Cortex of kidney (tissue), 1 donor: Measurements from ENCODE around the gene SLC2A2.
"Not testable (repeated sequence)": the region's sequence is repeated elsewhere in the genome, so short reads cannot be mapped to it uniquely, and the experiment has no call there.

Experiments used
- DNase-seq: peaks from one replicate; lab custom pipeline; 2025; lab: John Stamatoyannopoulos, UW

The SLC2A2 gene

DNA sequence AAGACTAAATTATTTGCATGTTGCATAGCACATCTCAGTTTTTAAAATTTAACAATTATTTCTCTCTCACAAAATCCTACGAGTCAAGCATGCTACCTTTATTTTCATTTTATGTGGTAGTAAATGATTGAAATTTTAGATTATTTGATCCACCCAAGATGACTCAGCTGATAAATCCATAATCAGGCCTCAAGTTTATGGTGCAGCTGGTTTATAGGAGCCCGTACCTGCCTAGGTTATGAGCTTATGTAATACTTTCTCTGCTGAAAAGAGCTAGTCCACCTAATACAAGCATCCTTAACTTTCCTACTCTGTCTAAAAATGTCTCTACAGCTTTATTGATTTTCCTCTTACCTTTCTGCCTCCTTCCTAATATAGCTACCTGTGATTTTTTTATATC is 41.2 kb downstream of the SLC2A2 start:
- DNase-seq: no peak

DNA sequence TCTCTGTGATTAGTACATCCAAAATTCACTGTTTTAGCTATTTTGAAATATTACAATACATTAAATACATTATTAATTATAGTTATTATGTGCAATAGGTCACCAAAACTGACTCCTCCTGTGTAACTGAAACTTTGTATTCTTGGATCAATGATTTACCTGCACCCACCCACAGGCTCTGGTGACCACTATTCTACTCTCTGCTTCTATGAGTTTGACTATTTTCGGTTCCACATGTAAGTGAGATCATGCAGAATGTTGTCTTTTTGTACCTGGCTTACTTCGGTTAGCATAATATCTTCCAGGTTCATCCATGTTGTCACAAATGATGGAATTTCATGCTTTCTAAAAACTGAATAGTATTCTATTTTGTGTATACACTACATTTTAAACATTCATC is 43.8 kb downstream of the SLC2A2 start:
- no peak for DNase-seq

DNA sequence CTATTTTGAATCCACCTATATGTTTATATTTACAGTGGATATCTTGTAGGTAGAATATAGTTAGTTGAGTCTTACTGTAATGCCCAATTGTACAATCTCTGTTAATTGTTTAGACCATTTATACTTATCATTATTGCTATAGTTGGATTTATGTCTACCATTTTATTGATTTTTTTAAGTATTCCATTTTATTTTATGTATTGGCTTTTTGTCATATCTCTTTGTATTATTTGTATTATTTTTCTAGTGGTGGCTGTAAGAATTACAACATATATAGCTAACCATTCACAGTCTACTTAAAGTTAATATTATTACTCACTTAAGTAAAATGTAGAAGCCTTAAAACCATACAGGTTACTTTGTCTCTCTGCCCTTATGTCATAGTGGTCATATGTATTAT is 46.1 kb downstream of the SLC2A2 start:
- DNase-seq: no peak

DNA sequence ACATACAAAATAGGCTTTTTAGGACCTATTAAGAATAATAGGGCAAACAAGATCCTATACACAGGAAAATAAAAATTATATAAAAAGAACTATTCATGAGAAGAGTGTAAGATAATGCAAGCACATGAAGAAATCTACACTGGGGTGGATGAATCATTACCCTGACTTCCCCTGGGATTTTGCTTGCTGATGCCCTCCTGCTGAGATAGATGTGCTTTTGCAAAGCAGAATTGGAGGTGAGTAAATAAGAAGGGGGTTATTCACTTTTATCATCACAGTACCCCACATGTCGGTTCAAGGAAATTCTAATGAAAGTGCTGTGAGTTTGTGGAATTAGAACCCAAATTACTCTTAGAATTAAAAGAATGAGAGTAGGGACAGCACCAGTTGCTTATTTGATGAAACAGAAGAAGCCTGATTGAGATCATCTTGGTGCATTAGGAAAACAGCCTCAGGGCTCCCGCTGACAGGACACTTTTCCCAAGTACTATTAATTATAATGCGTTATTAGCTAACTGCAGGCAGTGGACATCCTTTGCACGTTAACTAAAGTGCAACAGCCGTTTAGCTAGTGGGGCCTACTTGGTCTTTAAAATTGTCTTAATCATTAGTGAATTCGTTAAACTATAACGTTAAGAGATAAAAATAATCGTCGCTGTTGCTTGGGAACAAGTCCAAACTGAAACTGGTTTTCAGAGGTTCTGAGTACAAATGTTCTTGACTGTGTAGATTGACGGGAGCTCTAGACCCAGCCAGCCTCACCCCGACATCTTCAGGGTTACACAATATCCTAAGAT is 48.4 kb downstream of the SLC2A2 start:
- no peak for DNase-seq

DNA sequence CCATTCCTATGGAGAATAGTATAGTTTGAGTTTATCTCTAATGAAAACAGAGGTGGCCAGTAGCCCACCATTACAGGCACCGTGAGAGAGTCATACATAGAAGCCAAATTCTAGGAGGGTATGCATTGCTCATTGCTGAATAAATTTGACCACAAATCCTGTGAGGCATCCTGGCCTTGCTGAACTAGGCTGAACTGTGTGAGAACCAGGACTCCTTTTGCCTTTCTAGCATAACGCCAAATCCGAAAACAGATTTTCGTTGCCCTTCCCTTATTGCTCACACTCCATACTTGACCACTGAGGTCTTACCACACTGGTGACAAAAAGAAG is 50.4 kb downstream of the SLC2A2 start:
- DNase-seq: no peak

DNA sequence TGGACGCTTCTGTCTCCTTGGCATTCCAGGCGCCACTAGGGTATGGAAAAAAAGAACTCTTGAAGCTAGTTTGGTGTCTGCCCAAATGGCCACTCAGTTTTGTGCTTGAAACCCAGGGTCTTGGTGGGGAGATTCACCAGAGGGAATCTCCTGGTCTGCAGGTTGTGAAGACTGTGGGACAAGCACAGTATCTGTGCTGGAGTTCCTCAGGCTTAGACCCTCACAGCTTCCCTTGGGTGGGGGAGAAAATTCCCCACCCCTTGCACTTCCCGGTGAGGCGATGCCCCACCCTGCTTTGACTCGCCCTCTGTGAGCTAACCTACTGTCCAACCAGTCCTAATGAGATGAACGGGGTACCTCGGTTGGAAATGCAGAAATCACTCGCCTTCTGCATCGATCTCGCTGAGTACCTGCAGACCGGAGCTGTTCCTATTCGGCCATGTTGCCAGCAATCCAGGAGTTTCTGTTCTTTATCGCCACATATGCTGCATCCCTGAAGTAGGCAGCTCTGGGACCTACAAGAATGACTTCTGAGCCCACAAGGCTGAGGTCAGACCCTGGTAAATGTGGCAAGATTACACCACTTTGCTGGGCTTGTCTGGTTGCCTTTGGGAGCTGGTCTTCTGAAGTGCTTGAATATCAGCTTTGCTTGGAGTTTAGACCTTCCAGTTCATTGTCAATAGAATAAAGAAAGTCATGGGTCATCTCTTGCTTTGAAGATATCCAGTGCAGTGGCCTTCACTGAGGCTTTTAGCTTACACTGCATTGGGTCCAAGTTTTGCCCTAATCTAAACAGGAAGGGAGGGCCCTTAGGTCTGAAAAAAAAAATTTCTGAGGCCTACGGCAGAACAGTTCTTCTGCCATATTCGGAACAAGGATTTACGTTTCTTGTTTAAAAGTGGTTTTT is 51.0 kb downstream of the SLC2A2 start:
- no peak for DNase-seq

DNA sequence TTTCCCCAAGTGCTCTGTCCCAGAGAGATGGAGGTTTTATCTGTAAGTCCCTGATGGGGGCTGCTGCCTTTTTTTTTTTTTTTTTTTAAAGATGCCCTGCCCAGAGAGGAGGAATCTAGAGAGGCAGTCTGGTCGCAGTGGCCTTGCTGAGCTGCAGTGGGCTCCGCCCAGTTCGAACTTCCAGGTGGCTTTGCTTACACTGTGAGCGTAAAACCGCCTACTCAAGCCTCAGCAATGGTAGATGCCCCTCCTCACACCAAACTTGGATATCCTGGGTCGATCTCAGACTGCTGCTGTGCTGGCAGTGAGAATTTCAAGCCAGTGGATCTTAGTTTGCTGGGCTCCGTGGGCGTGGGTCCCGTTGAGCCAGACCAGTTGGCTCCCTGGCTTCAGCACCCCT is 51.6 kb downstream of the SLC2A2 start:
- no peak for DNase-seq

DNA sequence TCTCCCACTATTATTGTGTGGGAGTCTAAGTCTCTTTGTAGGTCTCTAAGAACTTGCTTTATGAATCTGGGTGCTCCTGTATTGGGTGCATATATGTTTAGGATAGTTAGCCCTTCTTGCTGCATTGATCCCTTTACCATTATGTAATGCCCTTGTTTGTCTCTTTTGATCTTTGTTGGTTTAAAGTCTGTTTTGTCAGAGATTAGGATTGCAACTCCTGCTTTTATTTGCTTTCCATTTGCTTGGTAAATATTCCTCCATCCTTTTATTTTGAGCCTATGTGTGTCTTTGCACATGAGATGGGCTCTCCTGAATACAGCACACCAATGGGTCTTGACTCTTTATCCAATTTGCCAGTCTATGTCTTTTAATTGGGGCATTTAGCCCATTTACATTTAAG is 53.6 kb downstream of the SLC2A2 start:
- not testable (repeated sequence) for DNase-seq

DNA sequence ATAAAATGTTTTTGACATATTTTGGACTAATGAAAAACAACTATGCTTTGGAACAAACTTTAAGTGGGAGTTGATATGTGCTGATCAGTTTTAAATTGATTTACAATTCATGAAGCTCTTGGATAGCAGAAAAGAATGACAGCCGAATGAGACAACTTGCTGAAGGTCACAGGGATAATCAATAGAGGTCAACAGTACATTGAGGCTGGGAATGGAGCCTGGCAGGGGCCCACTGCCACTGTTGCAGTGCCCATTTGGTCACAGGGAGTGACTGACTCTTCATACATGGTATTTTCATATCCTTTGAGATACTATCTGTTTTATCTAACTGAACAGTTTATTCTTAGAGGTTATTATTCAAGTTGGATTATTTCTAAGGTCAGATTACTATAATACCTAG is 59.4 kb downstream of the SLC2A2 start:
- DNase-seq: no peak

DNA sequence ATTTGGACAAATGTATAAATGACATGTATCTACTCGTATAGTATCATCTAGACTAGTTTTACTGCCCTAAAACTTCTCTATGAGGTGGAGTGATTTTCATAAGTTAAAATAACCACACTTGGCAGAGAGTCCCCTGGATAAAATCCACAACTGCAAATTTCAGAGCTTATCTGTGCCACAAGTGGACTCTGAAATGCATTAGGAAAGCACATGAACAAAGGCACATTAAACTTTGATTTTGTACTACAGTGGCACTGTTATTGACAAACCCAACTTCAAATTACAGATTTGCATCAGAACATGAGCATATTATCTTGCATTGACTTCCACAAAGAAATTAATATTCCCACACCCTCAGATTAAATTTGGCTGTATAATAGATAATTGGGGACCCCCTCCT is 60.0 kb downstream of the SLC2A2 start:
- no peak for DNase-seq

DNA sequence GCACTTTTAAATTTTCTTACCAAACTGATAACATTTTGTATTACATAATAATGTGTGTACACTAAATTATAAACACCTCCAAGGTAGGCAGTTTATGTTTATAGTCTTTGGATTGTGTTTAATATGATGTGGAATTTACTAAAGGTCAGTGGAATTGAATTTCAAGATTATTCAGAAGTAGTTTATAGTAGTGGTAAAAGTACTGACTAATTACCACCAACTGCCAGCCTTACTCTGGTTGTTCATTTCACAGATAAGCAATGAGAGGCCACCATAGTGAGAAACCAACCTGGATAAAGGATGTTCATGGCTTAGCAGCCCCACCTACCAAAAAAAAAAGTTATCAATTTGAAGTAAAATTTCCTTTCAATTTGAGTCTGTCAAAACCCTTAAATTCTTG is 64.1 kb downstream of the SLC2A2 start:
- no peak for DNase-seq

DNA sequence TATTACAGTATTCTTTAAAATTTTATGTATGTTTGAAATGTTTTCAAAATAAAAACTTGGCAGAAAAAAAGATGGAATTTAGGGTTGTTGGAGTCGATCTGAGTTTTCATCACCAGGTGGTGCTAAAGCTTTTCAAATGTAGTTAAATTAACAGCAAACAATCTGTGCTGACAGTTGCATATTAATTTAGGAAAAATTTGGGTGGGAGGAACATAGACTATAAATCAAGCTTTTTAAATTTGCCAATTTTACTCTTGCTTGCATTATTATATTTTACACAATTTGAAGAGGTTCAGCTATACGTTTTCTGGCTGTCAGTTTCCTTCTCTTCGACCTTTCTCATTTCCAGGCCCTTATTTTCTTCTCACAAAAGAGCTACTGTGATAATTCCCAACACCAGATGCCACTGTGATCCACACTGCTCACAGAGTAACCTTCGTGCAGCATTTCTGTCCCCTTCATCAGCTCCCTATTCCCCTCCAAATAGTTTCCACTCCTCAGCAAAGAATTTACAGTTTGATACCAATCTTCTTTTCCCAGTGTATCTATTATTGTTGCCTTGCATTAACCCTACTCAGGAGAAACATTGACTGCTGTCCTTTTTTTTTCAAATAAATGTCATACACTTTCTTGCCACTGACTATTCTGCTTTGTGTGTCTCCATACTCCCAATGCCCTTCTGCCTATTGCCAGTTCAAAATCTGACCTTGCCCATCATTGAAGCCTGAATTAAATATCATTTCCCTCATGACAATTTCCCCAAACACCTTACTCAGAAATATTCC is 64.7 kb downstream of the SLC2A2 start:
- DNase-seq: no peak

DNA sequence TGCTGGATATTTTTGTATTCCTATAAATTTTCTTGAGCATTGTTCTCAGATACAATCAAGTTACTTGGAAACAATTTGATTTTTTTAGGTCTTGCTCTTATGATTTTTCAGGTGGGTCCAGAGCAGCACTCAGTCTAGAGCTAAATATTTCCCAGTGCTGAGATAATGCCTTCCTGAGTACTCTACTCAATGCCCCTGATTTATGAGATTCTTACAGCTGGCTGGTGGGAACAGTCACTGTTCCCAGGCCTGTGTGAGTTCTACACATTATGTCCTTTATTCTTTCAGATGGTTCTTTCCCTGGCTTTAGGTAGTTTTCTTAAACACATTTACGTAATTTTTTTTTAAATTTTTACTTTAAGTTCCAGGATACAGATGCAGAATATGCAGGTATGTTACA is 67.1 kb downstream of the SLC2A2 start:
- no peak for DNase-seq

DNA sequence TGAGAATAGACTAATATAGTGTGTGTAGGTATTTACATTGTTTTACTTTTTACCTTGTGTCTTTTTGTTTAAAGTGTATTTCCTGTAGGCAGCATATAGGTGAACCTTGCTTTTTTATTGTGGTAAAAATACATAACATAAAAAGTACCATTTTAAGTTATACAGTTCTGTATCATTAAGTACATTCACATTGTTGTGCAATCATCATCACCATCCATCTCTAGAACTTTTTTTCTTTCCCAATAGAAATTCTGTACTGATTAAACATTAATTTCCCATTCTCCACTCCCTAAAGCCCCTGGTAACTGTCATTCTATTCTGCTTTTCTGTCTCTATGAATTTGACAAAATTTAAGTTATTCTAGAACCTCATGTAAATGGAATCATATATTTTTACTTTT is 69.9 kb downstream of the SLC2A2 start:
- DNase-seq: no peak

DNA sequence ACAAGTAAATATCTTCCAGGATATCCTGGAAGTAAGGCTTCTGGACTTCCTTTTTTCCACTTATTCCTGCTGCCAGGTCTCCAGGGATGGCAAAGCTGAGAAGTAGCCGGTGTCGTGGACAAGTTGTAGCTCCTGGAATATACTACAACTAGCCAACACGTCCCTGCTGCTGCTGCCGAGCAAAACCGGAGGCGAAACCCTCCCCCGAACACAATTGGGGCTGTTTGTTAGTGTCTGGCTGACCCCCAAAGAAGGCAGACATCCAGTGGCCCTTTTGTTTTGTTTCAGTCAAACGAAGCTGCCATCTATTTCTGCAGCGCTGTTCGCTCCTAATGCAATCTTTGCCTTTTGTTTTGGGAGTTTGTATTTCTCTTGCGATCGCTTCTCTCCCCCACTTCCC is 72.8 kb downstream of the SLC2A2 start:
- no peak for DNase-seq

DNA sequence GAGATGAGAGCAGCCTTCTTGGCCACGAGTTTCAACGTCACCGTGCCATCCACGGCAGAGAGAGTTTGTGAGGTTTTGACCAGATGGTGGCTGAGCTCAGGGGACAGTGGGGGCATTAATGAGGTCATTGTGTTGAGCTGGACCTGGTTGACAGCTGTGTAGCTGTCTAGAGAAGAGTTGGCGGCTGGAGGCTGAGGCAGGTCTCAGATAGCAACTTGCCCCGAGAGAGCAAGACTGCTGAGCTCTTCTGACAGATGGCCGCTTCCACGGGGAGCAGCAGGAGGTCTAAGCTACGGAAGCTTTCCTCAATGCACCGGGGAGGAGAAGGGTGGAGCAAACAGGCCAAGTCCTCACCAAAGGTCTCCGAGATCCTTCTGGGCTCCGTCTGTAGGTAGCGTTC is 73.3 kb downstream of the SLC2A2 start:
- no peak for DNase-seq

DNA sequence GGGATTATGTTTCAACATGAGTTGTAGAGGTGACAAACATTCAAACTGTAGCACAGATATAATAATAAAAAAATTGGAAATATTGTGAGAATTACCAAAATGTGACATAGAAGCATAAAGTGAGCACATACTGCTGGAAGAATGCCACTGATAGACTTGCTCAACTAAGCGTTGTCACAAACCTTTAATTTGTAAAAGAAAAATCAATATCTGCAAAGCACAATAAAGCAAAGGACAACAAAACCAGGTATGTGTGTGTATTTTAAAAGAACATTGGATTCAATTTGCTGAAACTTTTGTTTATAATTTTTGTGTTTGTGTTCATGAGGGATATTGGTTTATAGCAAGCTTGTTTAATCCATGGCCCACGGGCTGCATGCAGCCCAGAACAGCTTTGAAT is 77.3 kb downstream of the SLC2A2 start:
- DNase-seq: no peak

DNA sequence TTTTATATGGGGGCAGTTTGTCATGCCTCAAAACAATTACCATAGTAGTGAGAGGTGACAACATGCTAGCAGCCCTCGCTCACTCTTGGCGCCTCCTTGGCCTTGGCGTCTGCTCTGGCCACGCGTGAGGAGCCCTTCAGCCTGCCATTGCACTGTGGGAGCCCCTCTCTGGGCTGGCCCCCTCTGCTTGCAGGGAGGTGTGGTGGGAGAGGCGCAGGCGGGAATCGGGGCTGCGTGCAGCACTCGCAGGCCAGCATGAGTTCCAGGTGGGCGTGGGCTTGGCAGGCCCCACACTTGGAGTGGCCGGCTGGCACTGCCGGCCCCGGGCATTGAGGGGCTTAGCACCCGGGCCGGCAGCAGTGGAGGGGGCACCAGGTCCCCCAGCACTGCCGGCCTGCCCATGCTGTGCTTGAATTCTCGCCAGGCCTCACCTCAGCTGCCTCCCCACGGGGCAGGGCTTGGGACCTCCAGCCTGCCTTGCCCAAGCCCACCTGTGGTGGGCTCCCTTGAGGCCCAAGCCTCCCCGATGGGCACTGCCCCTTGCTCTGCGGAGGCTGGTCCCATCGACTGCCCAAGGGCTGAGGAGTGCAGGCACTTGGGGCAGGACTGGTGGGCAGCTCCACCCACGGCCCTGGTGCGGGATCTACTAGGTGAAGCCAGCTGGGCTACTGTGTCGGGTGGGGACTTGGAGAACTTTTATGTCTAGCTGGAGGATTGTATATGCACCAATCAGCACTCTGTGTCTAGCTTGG is 79.3 kb downstream of the SLC2A2 start:
- no peak for DNase-seq
